HepG2 (cell line): ENCODE results near the gene PDE5A. TPM values are rescaled to one million over a fixed set of nuclear protein-coding genes. Genes with fewer than 3 reads are reported as not detected.

Experiments
- ARID4A ChIP-seq: sonication (generic); formaldehyde crosslinking; IDR thresholded peaks from 2 replicates; pipeline ENCODE4 v1.5.0; 2020; ENCODE audit warnings: mild to moderate bottlenecking, missing genetic modification reagents, borderline replicate concordance
- BRCA1 ChIP-seq: sonication (generic); formaldehyde crosslinking; IDR thresholded peaks from 2 replicates; pipeline ENCODE4 v1.4.0; 2020; ENCODE audit warnings: missing genetic modification reagents
- CBX1 ChIP-seq: IDR thresholded peaks from one replicate; pipeline ENCODE4 v1.6.1; 2016; ENCODE audit warnings: antibody characterized with exemption, low read depth
- CHCHD3 ChIP-seq: sonication (generic); formaldehyde crosslinking; IDR thresholded peaks from 2 replicates; pipeline ENCODE4 v1.8.0; 2022; ENCODE audit warnings: mild to moderate bottlenecking, missing genetic modification reagents, moderate library complexity
- ERF ChIP-seq: IDR thresholded peaks from 2 replicates; pipeline ENCODE4 v1.6.1; 2018; ENCODE audit warnings: missing biosample characterization, missing genetic modification reagents
- FOSL2 ChIP-seq: sonication (generic); formaldehyde crosslinking; IDR thresholded peaks from 2 replicates; pipeline ENCODE4 v1.4.0; 2020; ENCODE audit warnings: missing genetic modification reagents
- FOXK2 ChIP-seq: fragments of 450-650 bp; IDR thresholded peaks from 2 replicates; pipeline ENCODE4 v1.6.1; 2016
- HDAC2 ChIP-seq: sonication (generic); formaldehyde crosslinking; IDR thresholded peaks from 2 replicates; pipeline ENCODE4 v1.4.0; 2020; ENCODE audit warnings: missing genetic modification reagents
- HINFP ChIP-seq: sonication (generic); formaldehyde crosslinking; IDR thresholded peaks from 2 replicates; pipeline ENCODE4 v1.4.0; 2020; ENCODE audit warnings: low read depth, mild to moderate bottlenecking, missing genetic modification reagents
- HMGXB4 ChIP-seq, 2 experiments: sonication (generic) in 1 of 2; formaldehyde crosslinking in 1 of 2; IDR thresholded peaks; 2 replicates each; pipeline versions ENCODE4 v1.4.0 to v1.6.1; 2018 to 2020; ENCODE audit warnings: missing genetic modification reagents in 2 of 2, borderline replicate concordance in 1 of 2, low read depth in 1 of 2, mild to moderate bottlenecking in 1 of 2, missing biosample characterization in 1 of 2
- MED1 ChIP-seq: sonication (generic); formaldehyde crosslinking; IDR thresholded peaks from 2 replicates; pipeline ENCODE4 v1.4.0; 2020; ENCODE audit warnings: missing genetic modification reagents
- MLX ChIP-seq: IDR thresholded peaks from 2 replicates; pipeline ENCODE4 v1.6.1; 2016
- REL ChIP-seq: sonication (generic); formaldehyde crosslinking; conservative IDR thresholded peaks from 2 replicates; pipeline ENCODE4 v1.8.0; 2022; ENCODE audit warnings: mild to moderate bottlenecking, missing genetic modification reagents, moderate library complexity
- SALL2 ChIP-seq: sonication (generic); formaldehyde crosslinking; IDR thresholded peaks from 2 replicates; pipeline ENCODE4 v1.8.1; 2023; ENCODE audit warnings: mild to moderate bottlenecking, missing genetic modification reagents, inconsistent platforms
- SMAD3 ChIP-seq: sonication (generic); formaldehyde crosslinking; IDR thresholded peaks from 2 replicates; pipeline ENCODE4 v1.4.0; 2020; ENCODE audit warnings: missing genetic modification reagents
- THAP8 ChIP-seq: sonication (generic); formaldehyde crosslinking; IDR thresholded peaks from 2 replicates; pipeline ENCODE4 v1.5.1; 2020; ENCODE audit warnings: missing genetic modification reagents, mild to moderate bottlenecking, borderline replicate concordance
- ZBTB10 ChIP-seq: sonication (generic); formaldehyde crosslinking; IDR thresholded peaks from 2 replicates; pipeline ENCODE4 v1.4.0; 2020; ENCODE audit warnings: missing genetic modification reagents, borderline replicate concordance
- polyA plus RNA-seq, 8 experiments: library from polyadenylated mRNA; depleted of rRNA in 3 of 8; stranded (reverse) in 7 of 8; unstranded in 1 of 8; fragments of >200 nt; fragmentation: Illumina TruSeq in 4 of 8; extraction: Trizol in 4 of 8; gene quantifications; 2 replicates each; pipeline versions ENCODE4 v1.2.1 to v1.2.3, GENCODE V29; 2011 to 2016; ENCODE audit warnings: low read depth in 4 of 8, missing spikeins in 1 of 8, mixed read lengths in 1 of 8; ENCODE audit not compliant: insufficient read depth in 1 of 8
- total RNA-seq, 5 experiments: library from RNA; depleted of rRNA; stranded (reverse); fragments of >200 nt; fragmentation: Illumina TruSeq; extraction: Trizol; gene quantifications; 2 replicates each; pipeline ENCODE4 v1.2.3, GENCODE V29; 2016; ENCODE audit warnings: low read depth in 1 of 5

Gene PDE5A
- total and polyA plus RNA-seq, 2 of the 13 experiments (the other 11 are each of a cell fraction or from before 2014, with no cell fraction given), result 0.22 to 0.44 TPM

- peak; percentile 80; the same call in 1 of the 2 replicates for TF ChIP-seq ZBTB10 (CRISPR knock-in tag)
- peak; percentile 97 for TF ChIP-seq HDAC2 (CRISPR knock-in tag)
- peak; percentile 99 for TF ChIP-seq SALL2
- peak; percentile 43; the same call in 1 of the 2 replicates for TF ChIP-seq CHCHD3 (CRISPR knock-in tag)
- peak; percentile 72; the same call in 1 of the 2 replicates for TF ChIP-seq MLX (CRISPR knock-in tag)
- TF ChIP-seq FOSL2 (CRISPR knock-in tag), result peak; percentile 61
- peak; percentile 58; the same call in 1 of the 2 replicates for TF ChIP-seq THAP8
- TF ChIP-seq ERF (CRISPR knock-in tag), result peak; percentile 55; the same call in 1 of the 2 replicates
- peak; percentile 70 for TF ChIP-seq FOXK2
- TF ChIP-seq ARID4A (CRISPR knock-in tag), result peak; percentile 95
- peak; percentile 88 for TF ChIP-seq SMAD3 (CRISPR knock-in tag)
- TF ChIP-seq MED1 (CRISPR knock-in tag), result peak; percentile 90
- peak; percentile 89 to 93 for TF ChIP-seq HMGXB4 (CRISPR knock-in tag; IDR thresholded peaks at IDR 0.05; ENCODE audit: borderline replicate concordance in 1 of 2, low read depth in 1 of 2)
- TF ChIP-seq BRCA1 (CRISPR knock-in tag), result peak; percentile 74; the same call in 1 of the 2 replicates
- TF ChIP-seq CBX1, result peak; percentile 86
- 0 out of 2 replicates have a peak, but pooled peaks have one; percentile 66 for TF ChIP-seq REL
- TF ChIP-seq HINFP (CRISPR knock-in tag), result peak; percentile 97
Measured at GRCh38 chr4:119454491-119455270, 173.9 kb downstream of the PDE5A start (continued).
